Common myeloid progenitor, CD34-positive (primary cell): Measurements from ENCODE around the gene HRG. TPM values are rescaled to one million over a fixed set of nuclear protein-coding genes. Genes with fewer than 3 reads are reported as not detected.

Experiments used
- CTCF ChIA-PET: fragments of 350-600 bp; sonication (Branson Sonifier 250); formaldehyde crosslinking; loops from one replicate; lab custom pipeline; 2021; ENCODE audit warnings: antibody characterized with exemption; lab: Charles Lee
- POLR2A ChIA-PET: fragments of 350-600 bp; sonication (Branson Sonifier 250); formaldehyde crosslinking; loops from one replicate; lab custom pipeline; 2021; ENCODE audit warnings: antibody characterized with exemption; lab: Charles Lee
- DNase-seq, 3 donors: peaks; one replicate each; pipeline versions ENCODE4 v3.0.0 to v3.0.0-alpha.2; 2013
- H3K27ac ChIP-seq, 2 experiments: 1 replicate in 1 of 2; 2 replicates in 1 of 2; pipeline ENCODE4 v1.7.0; 2013; ENCODE audit warnings: inconsistent platforms in 2 of 2, low read length in 2 of 2, mild to moderate bottlenecking in 2 of 2, low read depth in 1 of 2, moderate library complexity in 1 of 2; ENCODE audit not compliant: severe bottlenecking in 2 of 2, insufficient read depth in 1 of 2, poor library complexity in 1 of 2
- H3K27me3 ChIP-seq, 5 experiments: replicated peaks in 2 of 5; 1 replicate in 3 of 5; 2 replicates in 2 of 5; pipeline versions ENCODE4 v1.6.1 to v1.7.0; 2013; ENCODE audit warnings: low read length in 4 of 5, mild to moderate bottlenecking in 2 of 5, moderate library complexity in 2 of 5, inconsistent platforms in 1 of 5; ENCODE audit not compliant: insufficient read depth in 5 of 5, control insufficient read depth in 4 of 5
- H3K36me3 ChIP-seq, 4 experiments: 1 replicate in 2 of 4; 2 replicates in 2 of 4; pipeline versions ENCODE4 v1.6.1 to v1.7.0; 2013; ENCODE audit warnings: low read length in 3 of 4, control low read depth in 1 of 4, mild to moderate bottlenecking in 1 of 4; ENCODE audit not compliant: control insufficient read depth in 4 of 4, insufficient read depth in 4 of 4
- H3K4me1 ChIP-seq, 4 experiments: 1 replicate in 3 of 4; 2 replicates in 1 of 4; pipeline versions ENCODE4 v1.6.1 to v1.7.1; 2013; ENCODE audit warnings: low read length in 3 of 4, mild to moderate bottlenecking in 3 of 4, control low read depth in 1 of 4, inconsistent platforms in 1 of 4, moderate library complexity in 1 of 4; ENCODE audit not compliant: control insufficient read depth in 4 of 4, insufficient read depth in 4 of 4; ENCODE audit errors: control extremely low read depth in 1 of 4
- H3K4me3 ChIP-seq, 7 experiments: 1 replicate in 4 of 7; 2 replicates in 3 of 7; pipeline versions ENCODE4 v1.5.1 to v1.7.0; 2013; ENCODE audit warnings: mild to moderate bottlenecking in 7 of 7, low read length in 6 of 7, moderate library complexity in 6 of 7, inconsistent platforms in 2 of 7, low read depth in 2 of 7, control low read depth in 1 of 7; ENCODE audit not compliant: insufficient read depth in 4 of 7, control insufficient read depth in 1 of 7; ENCODE audit errors: extremely low read depth in 1 of 7
- H3K9me3 ChIP-seq, 5 experiments: 1 replicate in 4 of 5; 2 replicates in 1 of 5; pipeline versions ENCODE4 v1.6.1 to v1.7.1; 2013; ENCODE audit warnings: low read length in 4 of 5, mild to moderate bottlenecking in 2 of 5, inconsistent platforms in 1 of 5, low read depth in 1 of 5, moderate library complexity in 1 of 5; ENCODE audit not compliant: control insufficient read depth in 4 of 5, insufficient read depth in 2 of 5; ENCODE audit errors: control extremely low read depth in 1 of 5
- WGBS: methylation state at CpG from one replicate; pipeline ENCODE4 v1.1.5; 2013; ENCODE audit not compliant: insufficient coverage; 5-methylcytosine and 5-hydroxymethylcytosine counted together
- polyA plus RNA-seq: library from polyadenylated mRNA; unstranded; fragments of 120-200 nt; gene quantifications from one replicate; pipeline ENCODE4 v1.2.1, GENCODE V29; 2013

HRG gene
- polyA plus RNA-seq = not detected

- H3K36me3 ChIP-seq = no peaks in the 10 kb centered on the region
- no peak for DNase-seq
- peaks cover 3 to 10% (median 8%) of the 10 kb centered on the region in 5 experiments for H3K27me3 ChIP-seq
- H3K27ac ChIP-seq = no peak within 1 kb of the TSS
- no peak within 1 kb of the TSS for H3K4me3 ChIP-seq
- no peaks in the 10 kb centered on the region for H3K4me1 ChIP-seq
- 92% methylated on average over 8 of the region's 8 CpGs for WGBS
- CTCF ChIA-PET = interaction anchor here (1.4 kb wide), 1 partner anchor 51 kb away, joined by 4 read pairs; no protein-coding TSS in a partner anchor
- POLR2A ChIA-PET = no interaction called here
- H3K9me3 ChIP-seq = no peaks in the 10 kb centered on the region
Measured at GRCh38 chr3:186665625-186666188, at the start of gene HRG. Gene HRG (plus strand): TSS chr3:186666014. CDS start chr3:186666032, 18 bp downstream.

- Histone ChIP-seq H3K4me1 (peaks cover 0 to 17% (median 11%) of the 10 kb centered on the region in 4 experiments), H3K27me3 (peaks cover 0 to 17% (median 13%) of the 10 kb centered on the region in 5 experiments), H3K36me3 (no peaks in the 10 kb centered on the region), H3K27ac (no peak overlapping the region), H3K4me3 (no peak overlapping the region), H3K9me3 (no peaks in the 10 kb centered on the region)
- 98% methylated on average over 5 of the region's 8 CpGs for WGBS
- ChIA-PET CTCF (interaction anchor here (0.9 to 6.7 kb wide), 23 partner anchors 10 to 639 kb away, joined by 3 to 78 read pairs (median 6); partner anchors contain the start of gene EIF4A2), POLR2A (no interaction called here)
- no peak for DNase-seq
Measured at GRCh38 chr3:186616299-186616617, 49.6 kb upstream of the HRG start.

- H3K9me3 ChIP-seq = no peaks in the 10 kb centered on the region
- no peaks in the 10 kb centered on the region for H3K36me3 ChIP-seq
- no peak overlapping the region for H3K27ac ChIP-seq
- DNase-seq = peak; percentile 92 to 96 (median 93)
- POLR2A ChIA-PET = interaction anchor here (0.6 to 0.9 kb wide), 3 partner anchors 32 to 491 kb away, joined by 3 to 4 read pairs (median 3); no protein-coding TSS in a partner anchor
- 21% methylated on average over 29 of the region's 31 CpGs for WGBS
- CTCF ChIA-PET = interaction anchor here (0.7 to 6.7 kb wide), 38 partner anchors 9 to 675 kb away, joined by 3 to 78 read pairs (median 4); partner anchors contain the start of genes DNAJB11 and EIF4A2
- peak overlapping the region in 3 of 7 experiments; percentile 11 to 63 (median 50) for H3K4me3 ChIP-seq
- peaks cover 0 to 17% (median 11%) of the 10 kb centered on the region in 4 experiments for H3K4me1 ChIP-seq
- H3K27me3 ChIP-seq = peaks cover 0 to 17% (median 10%) of the 10 kb centered on the region in 5 experiments
Measured at GRCh38 chr3:186617036-186617946, 48.5 kb upstream of the HRG start.

- H3K27me3 ChIP-seq = peaks cover 0 to 17% (median 12%) of the 10 kb centered on the region in 5 experiments
- ChIA-PET POLR2A (no interaction called here), CTCF (interaction anchor here (0.6 to 6.7 kb wide), 7 partner anchors 16 to 202 kb away, joined by 3 to 78 read pairs (median 9); partner anchors contain the start of gene EIF4A2)
- H3K27ac ChIP-seq = no peak overlapping the region
- H3K36me3 ChIP-seq = no peaks in the 10 kb centered on the region
- WGBS = 100% methylated on average over 6 of the region's 8 CpGs
- no peak for DNase-seq
- H3K4me1 ChIP-seq = peaks cover 0 to 17% (median 11%) of the 10 kb centered on the region in 4 experiments
- no peaks in the 10 kb centered on the region for H3K9me3 ChIP-seq
- no peak overlapping the region for H3K4me3 ChIP-seq
Measured at GRCh38 chr3:186618318-186618938, 47.4 kb upstream of the HRG start.

GRCh38 chr3:186619787-186620212 lies 46.0 kb upstream of the HRG start:
- H3K4me1 ChIP-seq = peaks cover 0 to 11% (median 8%) of the 10 kb centered on the region in 4 experiments
- ChIA-PET POLR2A (no interaction called here), CTCF (interaction anchor here (0.6 to 1.5 kb wide), 3 partner anchors 16 to 209 kb away, joined by 3 to 4 read pairs (median 3); no protein-coding TSS in a partner anchor)
- H3K9me3 ChIP-seq = no peaks in the 10 kb centered on the region
- WGBS = 100% methylated on average over 2 of the region's 5 CpGs
- peaks cover 0 to 17% (median 11%) of the 10 kb centered on the region in 5 experiments for H3K27me3 ChIP-seq
- H3K27ac ChIP-seq = no peak overlapping the region
- no peaks in the 10 kb centered on the region for H3K36me3 ChIP-seq
- DNase-seq = no peak
- no peak overlapping the region for H3K4me3 ChIP-seq

- H3K27me3 ChIP-seq = peaks cover 0 to 17% (median 11%) of the 10 kb centered on the region in 5 experiments
- DNase-seq = no peak
- POLR2A ChIA-PET = interaction anchor here (0.6 kb wide), 1 partner anchor 152 kb away, joined by 3 read pairs; no protein-coding TSS in a partner anchor
- H3K4me1 ChIP-seq = peaks cover 0 to 10% (median 6%) of the 10 kb centered on the region in 4 experiments
- no peaks in the 10 kb centered on the region for H3K9me3 ChIP-seq
- CTCF ChIA-PET = interaction anchor here (0.6 to 1.5 kb wide), 3 partner anchors 17 to 208 kb away, joined by 3 to 4 read pairs (median 3); no protein-coding TSS in a partner anchor
- H3K27ac ChIP-seq = no peak overlapping the region
- H3K36me3 ChIP-seq = no peaks in the 10 kb centered on the region
- 97% methylated on average over 10 of the region's 17 CpGs for WGBS
- H3K4me3 ChIP-seq = no peak overlapping the region
Measured at GRCh38 chr3:186620213-186621092, 45.4 kb upstream of the HRG start.
